Activated CD4-positive, alpha-beta T cell treated with anti-CD3 and anti-CD28 coated beads, Interleukin-2, amount 50 U/mL, for 4 hours (primary cell): ENCODE measurements around the gene PISD.

Experiments
- DNase-seq, 2 experiments: peaks; one replicate each; pipeline ENCODE4 v3.0.0-alpha.2; 2020

PISD gene

GRCh38 chr22:31623592-31624304, 38.3 kb downstream of the PISD start:
- DNase-seq = no peak

GRCh38 chr22:31622980-31623379, 39.0 kb downstream of the PISD start:
- no peak for DNase-seq

GRCh38 chr22:31621507-31622124, 40.4 kb downstream of the PISD start:
- DNase-seq = no peak

GRCh38 chr22:31620756-31621480, 41.1 kb downstream of the PISD start:
- no peak for DNase-seq

GRCh38 chr22:31619611-31620300, 42.3 kb downstream of the PISD start:
- DNase-seq = no peak

GRCh38 chr22:31618471-31619176, 43.4 kb downstream of the PISD start:
- no peak for DNase-seq

GRCh38 chr22:31618057-31618456, 44.0 kb downstream of the PISD start:
- no peak for DNase-seq

- DNase-seq = peak in 1 of 2 experiments; percentile 20
Measured at GRCh38 chr22:31616315-31616980, 45.6 kb downstream of the PISD start.

- DNase-seq = no peak
Measured at GRCh38 chr22:31615940-31616314, 46.1 kb downstream of the PISD start.

- no peak for DNase-seq
Measured at GRCh38 chr22:31615491-31615860, 46.5 kb downstream of the PISD start.

- DNase-seq = no peak
Measured at GRCh38 chr22:31614781-31615490, 47.1 kb downstream of the PISD start.

- no peak for DNase-seq
Measured at GRCh38 chr22:31613904-31614296, 48.1 kb downstream of the PISD start.

GRCh38 chr22:31613286-31613903, 48.6 kb downstream of the PISD start:
- DNase-seq = no peak

- DNase-seq = no peak
Measured at GRCh38 chr22:31612891-31613285, 49.1 kb downstream of the PISD start.

- no peak for DNase-seq
Measured at GRCh38 chr22:31611061-31611760, 50.8 kb downstream of the PISD start.

GRCh38 chr22:31610611-31611010, 51.4 kb downstream of the PISD start:
- DNase-seq = no peak

- no peak for DNase-seq
Measured at GRCh38 chr22:31609716-31610115, 52.3 kb downstream of the PISD start.

- no peak for DNase-seq
Measured at GRCh38 chr22:31607696-31608095, 54.3 kb downstream of the PISD start.

- DNase-seq = no peak
Measured at GRCh38 chr22:31605851-31606585, 56.0 kb downstream of the PISD start.
